T-helper 9 cell (primary cell): Measurements from ENCODE around the gene PCK1.
A peak's percentile ranks its signal among the peaks of the same experiment; 100 is the strongest.

Source experiments
- DNase-seq: peaks from one replicate; pipeline ENCODE4 v3.0.0-alpha.2; 2020

The PCK1 gene

GRCh38 chr20:57589728-57590484, 29.0 kb downstream of the PCK1 start:
- DNase-seq: no peak

GRCh38 chr20:57590485-57591288, 29.8 kb downstream of the PCK1 start:
- DNase-seq: no peak

GRCh38 chr20:57591289-57592229, 30.6 kb downstream of the PCK1 start:
- DNase-seq: no peak

- DNase-seq: no peak
Observed at GRCh38 chr20:57592263-57593092, 31.6 kb downstream of the PCK1 start.

DNA sequence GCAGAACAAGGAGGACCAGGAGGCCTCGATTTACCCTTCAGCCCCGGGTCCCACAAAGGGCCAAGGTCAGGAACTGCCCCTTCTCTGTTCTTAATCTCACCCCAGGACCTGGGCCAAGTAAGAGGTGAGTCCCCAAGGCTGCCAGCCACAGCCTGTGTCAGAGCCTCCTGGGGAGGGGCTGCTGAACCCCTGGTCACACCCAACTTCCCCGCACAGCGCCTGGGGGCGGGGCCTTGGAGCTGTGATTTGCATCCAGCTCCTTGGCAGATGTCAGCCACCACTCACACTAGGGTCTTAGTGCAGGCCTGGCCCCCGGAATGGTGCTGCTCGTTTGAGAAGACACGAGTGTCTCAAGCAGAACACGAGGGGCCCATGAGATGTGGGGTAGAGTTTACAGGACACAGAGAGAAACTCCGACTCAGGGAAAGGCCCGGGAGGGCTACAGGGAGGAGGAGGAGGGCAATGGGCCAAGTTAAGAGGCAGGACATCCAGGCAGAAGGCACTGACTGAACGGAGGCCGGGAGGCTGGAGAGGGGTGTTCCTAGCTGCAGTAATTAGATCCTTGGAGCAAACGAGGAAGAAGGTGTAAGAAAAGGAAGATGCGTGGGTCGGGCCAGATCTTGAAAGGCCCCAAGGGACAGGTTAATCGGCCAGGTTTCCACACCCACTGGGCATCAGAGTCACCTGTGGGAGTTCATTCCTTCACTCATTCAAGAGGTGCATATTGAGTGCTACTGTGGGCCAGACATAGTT, 32.4 kb downstream of the PCK1 start:
- no peak for DNase-seq

GRCh38 chr20:57594092-57594951, 33.4 kb downstream of the PCK1 start:
- peak; percentile 67 for DNase-seq

DNA sequence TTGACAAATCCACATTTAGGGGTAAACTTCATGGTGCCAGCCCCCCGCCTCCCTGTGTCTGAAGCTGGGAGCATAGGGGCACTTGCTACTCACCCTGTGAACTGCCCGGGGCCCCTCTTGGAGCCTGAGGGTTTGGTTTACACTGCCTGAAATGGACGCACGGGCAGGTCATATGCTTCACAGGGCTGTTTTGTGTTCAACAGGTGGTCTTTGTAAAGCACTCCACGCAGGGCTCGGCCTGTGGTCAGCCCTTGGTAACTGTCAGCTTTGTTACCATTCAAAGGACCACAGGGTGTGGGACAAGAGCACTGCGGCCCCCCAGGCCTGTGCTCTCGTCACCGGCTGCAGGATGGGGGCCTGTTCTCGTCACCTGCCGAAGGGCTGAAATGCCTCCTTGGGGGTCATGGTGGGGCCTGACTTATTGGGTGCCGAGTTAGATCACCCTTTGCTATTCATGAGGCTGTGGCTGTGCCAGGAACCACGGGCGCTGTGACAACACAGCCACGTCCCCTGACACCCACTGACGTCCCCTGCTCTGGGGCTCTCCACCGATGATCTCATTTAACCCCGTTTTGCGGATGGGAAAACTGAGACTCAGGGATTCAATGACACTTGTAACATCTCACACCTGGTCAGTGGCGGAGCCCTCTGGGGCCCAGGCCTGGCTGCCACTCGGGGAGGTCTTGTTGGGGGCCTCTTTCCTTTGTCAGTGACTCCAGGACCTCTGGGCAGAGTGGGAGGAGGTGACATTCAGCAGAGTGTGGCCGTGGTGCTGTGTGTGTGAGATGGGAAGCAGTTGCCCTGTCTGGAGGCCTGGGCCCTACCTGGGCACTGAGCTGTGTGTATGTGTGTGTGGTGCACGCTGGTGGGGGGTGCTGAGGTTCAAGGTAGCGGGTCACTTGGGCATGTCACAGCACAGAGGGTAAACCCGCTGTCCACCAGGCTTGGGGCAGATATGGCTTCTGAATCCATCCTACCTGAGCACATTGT, 34.4 kb downstream of the PCK1 start:
- DNase-seq: no peak

DNA sequence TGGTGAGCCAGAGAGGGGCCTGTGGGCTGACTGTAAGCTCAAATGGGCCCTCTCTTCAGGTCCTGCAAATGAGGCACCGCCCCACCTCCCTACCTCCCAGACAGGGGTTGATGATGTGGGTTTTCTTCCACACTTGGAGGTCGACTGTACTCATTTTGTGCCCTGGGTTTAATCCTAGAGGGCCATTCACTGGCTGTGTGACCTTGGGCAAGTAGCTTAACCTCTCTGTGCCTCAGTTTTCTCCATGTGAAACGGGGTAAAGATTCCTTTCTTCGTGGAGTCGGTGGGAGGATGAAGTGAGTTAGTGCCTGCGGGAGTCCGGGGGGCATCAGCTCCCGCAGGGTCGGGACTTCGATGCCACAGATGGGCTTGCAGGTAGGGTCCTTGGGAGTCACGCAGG, 35.4 kb downstream of the PCK1 start:
- DNase-seq: no peak

- peak; percentile 74 for DNase-seq
Observed at GRCh38 chr20:57596998-57597939, 36.4 kb downstream of the PCK1 start.

DNA sequence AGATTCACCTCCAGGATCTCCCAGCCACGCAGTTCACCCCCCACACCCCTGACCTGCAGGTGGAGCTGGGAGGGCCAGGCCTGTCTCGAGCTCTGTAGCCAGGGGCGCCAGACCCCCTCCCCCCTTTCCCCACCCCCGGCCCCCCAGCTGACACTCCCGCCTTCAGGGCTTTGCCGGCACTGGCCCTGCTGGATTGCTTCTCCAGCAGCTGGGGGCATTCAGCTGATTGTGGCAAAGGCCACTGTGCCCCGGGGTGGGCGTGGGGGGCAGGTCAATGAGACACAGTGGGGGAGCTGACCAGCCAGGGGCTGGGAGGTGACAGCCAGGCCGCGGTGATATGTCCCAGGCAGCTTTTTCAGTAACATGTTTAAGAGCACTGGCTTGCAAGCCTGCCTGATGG, 37.1 kb downstream of the PCK1 start:
- no peak for DNase-seq

- no peak for DNase-seq
Observed at GRCh38 chr20:57598491-57598890, 37.6 kb downstream of the PCK1 start.

- DNase-seq: no peak
Observed at GRCh38 chr20:57600320-57601210, 39.7 kb downstream of the PCK1 start.

DNA sequence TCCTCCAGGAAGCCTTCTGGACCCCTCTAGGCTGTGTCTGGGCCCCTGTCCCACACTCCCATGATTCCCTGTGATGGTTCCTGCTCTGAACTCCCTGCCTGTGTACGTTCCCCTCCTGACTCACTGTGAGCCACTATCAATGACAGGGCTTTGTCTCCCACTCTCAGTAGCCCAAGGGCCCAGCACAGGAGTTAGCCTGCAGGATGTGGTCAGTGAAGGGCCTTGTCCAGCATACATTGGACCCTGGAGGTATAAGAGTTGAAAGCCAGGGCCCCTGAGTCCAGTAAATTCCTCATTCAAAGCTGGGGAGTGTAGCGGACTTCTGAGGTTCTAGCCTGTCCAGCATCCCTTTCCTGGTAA, 40.3 kb downstream of the PCK1 start:
- no peak for DNase-seq

GRCh38 chr20:57601737-57602136, 40.8 kb downstream of the PCK1 start:
- no peak for DNase-seq

GRCh38 chr20:57603120-57603519, 42.2 kb downstream of the PCK1 start:
- DNase-seq: no peak

GRCh38 chr20:57605045-57605444, 44.1 kb downstream of the PCK1 start:
- DNase-seq: no peak

- no peak for DNase-seq
Observed at GRCh38 chr20:57605878-57606277, 45.0 kb downstream of the PCK1 start.
